Mucosa of descending colon (tissue), 3 donors: Measurements from ENCODE around the gene CRYZL1. TPM values are rescaled to one million over a fixed set of nuclear protein-coding genes. Genes with fewer than 3 reads are reported as not detected.
"Not testable (repeated sequence)": the region's sequence is repeated elsewhere in the genome, so short reads cannot be mapped to it uniquely, and the experiment has no call there.

Source experiments
- ATAC-seq: fragments of 200-7000 bp; cut with Tn5 transposase; one replicate; pipeline ENCODE4 v1.9.1; 2020; ENCODE audit warnings: mild to moderate bottlenecking, moderate library complexity
- DNase-seq, 3 donors: peaks; one replicate each; pipeline ENCODE4 v3.0.0-alpha.2; 2020
- H3K36me3 ChIP-seq: fragments of 200-600 bp; one replicate; pipeline ENCODE4 v1.8.0; 2021; ENCODE audit warnings: low read depth, mild to moderate bottlenecking
- H3K4me1 ChIP-seq: fragments of 200-600 bp; one replicate; pipeline ENCODE4 v1.8.0; 2021; ENCODE audit warnings: low read depth, mild to moderate bottlenecking
- H3K4me3 ChIP-seq: fragments of 200-600 bp; one replicate; pipeline ENCODE4 v1.8.0; 2021; ENCODE audit warnings: mild to moderate bottlenecking
- H3K9me3 ChIP-seq: fragments of 200-600 bp; one replicate; pipeline ENCODE4 v1.8.0; 2021; ENCODE audit warnings: mild to moderate bottlenecking
- CTCF ChIP-seq: fragments of 200-600 bp; IDR thresholded peaks from one replicate; pipeline ENCODE4 v1.8.0; 2022; ENCODE audit warnings: antibody characterized with exemption, mild to moderate bottlenecking
- intact Hi-C, 2 donors: fragments of 100-400 bp; cut with DNase I in 1 of 2; cut with micrococcal nuclease in 1 of 2; formaldehyde crosslinking; loops; one replicate each; pipeline versions ENCODE4 v1.11.0 to v1.11.1; 2022; cut with DNase I, micrococcal nuclease
- total RNA-seq, 3 donors: library from RNA; stranded (reverse); fragmentation: NEBNext Ultra II Directional in 2 of 3; extraction: Animal tissue kit (Norgen Biotek cat#: 25700) in 2 of 3; gene quantifications; one replicate each; pipeline versions ENCODE4 v1.2.1 to v1.2.4, GENCODE V29; 2021 to 2023
- donor health status: DM: no; HTN: no; CAD: no; lungs with moderate emphysema.
- donor health status: DM: no; HTN: no; CAD: no.
- donor health status: DM: no; HTN: yes; CAD: no.

Gene CRYZL1
- total RNA-seq, 3 donors from 2014 or later: 33.1 to 55.5 (median 34.0) TPM

GRCh38 chr21:33622253-33622652 is 19.3 kb downstream of the CRYZL1 start:
- DNase-seq: no peak
- no peak overlapping the region for H3K4me3 ChIP-seq
- ATAC-seq: no peak
- TF ChIP-seq CTCF: no peak
- H3K36me3 ChIP-seq: no peaks in the 10 kb centered on the region
- intact Hi-C loops: no loop called here
- H3K4me1 ChIP-seq: no peaks in the 10 kb centered on the region
- H3K9me3 ChIP-seq: no peaks in the 10 kb centered on the region

GRCh38 chr21:33619726-33620125 is 21.8 kb downstream of the CRYZL1 start:
- TF ChIP-seq CTCF: no peak
- Histone ChIP-seq H3K9me3 (no peaks in the 10 kb centered on the region), H3K4me3 (no peak overlapping the region), H3K36me3 (no peaks in the 10 kb centered on the region), H3K4me1 (no peaks in the 10 kb centered on the region)
- DNase-seq (no peak), ATAC-seq (no peak)
- intact Hi-C loops: no loop called here

- no peaks in the 10 kb centered on the region for H3K36me3 ChIP-seq
- no peak for ATAC-seq
Measured at GRCh38 chr21:33618407-33618806, 23.1 kb downstream of the CRYZL1 start.

GRCh38 chr21:33617565-33617964 is 24.0 kb downstream of the CRYZL1 start:
- H3K9me3 ChIP-seq, H3K4me3 ChIP-seq, H3K36me3 ChIP-seq, intact Hi-C loops, H3K4me1 ChIP-seq, ATAC-seq: not testable (repeated sequence)
- DNase-seq: peak in 1 of 3 donors; percentile 27

More at GRCh38 chr21:33618407-33618806, 23.1 kb downstream of the CRYZL1 start:
- DNase-seq: no peak
- H3K4me3 ChIP-seq: no peak overlapping the region
- no peaks in the 10 kb centered on the region for H3K9me3 ChIP-seq
- TF ChIP-seq CTCF: no peak
- H3K4me1 ChIP-seq: no peaks in the 10 kb centered on the region
- intact Hi-C loops: no loop called here

GRCh38 chr21:33611006-33611744 is 30.4 kb downstream of the CRYZL1 start:
- intact Hi-C loops: no loop called here
- no peak for DNase-seq
- Histone ChIP-seq H3K4me1 (no peaks in the 10 kb centered on the region), H3K9me3 (no peaks in the 10 kb centered on the region), H3K4me3 (no peak overlapping the region), H3K36me3 (no peaks in the 10 kb centered on the region)
- TF ChIP-seq CTCF: no peak
- no peak for ATAC-seq

- Histone ChIP-seq H3K4me3 (no peak overlapping the region), H3K4me1 (no peaks in the 10 kb centered on the region), H3K9me3 (no peaks in the 10 kb centered on the region), H3K36me3 (no peaks in the 10 kb centered on the region)
- TF ChIP-seq CTCF: no peak
- intact Hi-C loops: no loop called here
- ATAC-seq (no peak), DNase-seq (no peak)
Measured at GRCh38 chr21:33608559-33608958, 33.0 kb downstream of the CRYZL1 start.
